HepG2 (cell line): ENCODE measurements around the gene PRPF38A.

ENCODE experiments used
- EP300 ChIP-seq, 3 experiments: sonication (generic) in 1 of 3; formaldehyde crosslinking in 1 of 3; IDR thresholded peaks; 2 replicates each; pipeline versions ENCODE4 v1.5.1 to v1.6.1; 2011 to 2020; ENCODE audit warnings: low read depth in 2 of 3, low read length in 2 of 3, borderline replicate concordance in 1 of 3, improper control_type of control experiment in 1 of 3, mild to moderate bottlenecking in 1 of 3, missing genetic modification reagents in 1 of 3, moderate library complexity in 1 of 3
- LRRFIP1 ChIP-seq: sonication (generic); formaldehyde crosslinking; conservative IDR thresholded peaks from 2 replicates; pipeline ENCODE4 v1.4.0; 2020; ENCODE audit warnings: missing genetic modification reagents
- MTA3 ChIP-seq: sonication (generic); formaldehyde crosslinking; IDR thresholded peaks from 2 replicates; pipeline ENCODE4 v1.4.0; 2020; ENCODE audit warnings: missing genetic modification reagents
- SMC3 ChIP-seq: IDR thresholded peaks from 2 replicates; pipeline ENCODE4 v1.6.1; 2011; ENCODE audit warnings: low read length, improper control_type of control experiment
- SRSF9 ChIP-seq: fragments of 200-400 bp; formaldehyde crosslinking; IDR thresholded peaks from 2 replicates; pipeline ENCODE4 v1.6.1; 2018; ENCODE audit warnings: borderline replicate concordance, mild to moderate bottlenecking, low read depth, low read length; ENCODE audit not compliant: insufficient read depth, poor library complexity, severe bottlenecking
- ZNF510 ChIP-seq: sonication (generic); formaldehyde crosslinking; IDR thresholded peaks from 2 replicates; pipeline ENCODE4 v1.4.0; 2020; ENCODE audit warnings: low read depth, mild to moderate bottlenecking, missing genetic modification reagents
- TF ChIP-seq, protein P1 (sequence below): sonication (generic); formaldehyde crosslinking; IDR thresholded peaks from 2 replicates; pipeline ENCODE4 v1.5.0; 2020; ENCODE audit warnings: mild to moderate bottlenecking, missing genetic modification reagents
- TF ChIP-seq, protein P2 (sequence below): sonication (generic); formaldehyde crosslinking; IDR thresholded peaks from 2 replicates; pipeline ENCODE4 v1.5.0; 2020; ENCODE audit warnings: mild to moderate bottlenecking, missing genetic modification reagents, moderate library complexity
- TF ChIP-seq, protein P3 (sequence below): sonication (generic); formaldehyde crosslinking; conservative IDR thresholded peaks from 2 replicates; pipeline ENCODE4 v1.4.0; 2020; ENCODE audit warnings: missing genetic modification reagents

- TF ChIP-seq EP300 (IDR thresholded peaks at IDR 0.05; ENCODE audit: low read depth in 2 of 2, low read length in 2 of 2) (no peak), EP300 (CRISPR knock-in tag; IDR thresholded peaks at IDR 0.05; ENCODE audit: borderline replicate concordance) (no peak), ZNF510 (CRISPR knock-in tag) (no peak), SMC3 (no peak), MTA3 (CRISPR knock-in tag) (no peak), SRSF9 (no peak), LRRFIP1 (CRISPR knock-in tag) (no peak)
- TF ChIP-seq, protein P1, sequence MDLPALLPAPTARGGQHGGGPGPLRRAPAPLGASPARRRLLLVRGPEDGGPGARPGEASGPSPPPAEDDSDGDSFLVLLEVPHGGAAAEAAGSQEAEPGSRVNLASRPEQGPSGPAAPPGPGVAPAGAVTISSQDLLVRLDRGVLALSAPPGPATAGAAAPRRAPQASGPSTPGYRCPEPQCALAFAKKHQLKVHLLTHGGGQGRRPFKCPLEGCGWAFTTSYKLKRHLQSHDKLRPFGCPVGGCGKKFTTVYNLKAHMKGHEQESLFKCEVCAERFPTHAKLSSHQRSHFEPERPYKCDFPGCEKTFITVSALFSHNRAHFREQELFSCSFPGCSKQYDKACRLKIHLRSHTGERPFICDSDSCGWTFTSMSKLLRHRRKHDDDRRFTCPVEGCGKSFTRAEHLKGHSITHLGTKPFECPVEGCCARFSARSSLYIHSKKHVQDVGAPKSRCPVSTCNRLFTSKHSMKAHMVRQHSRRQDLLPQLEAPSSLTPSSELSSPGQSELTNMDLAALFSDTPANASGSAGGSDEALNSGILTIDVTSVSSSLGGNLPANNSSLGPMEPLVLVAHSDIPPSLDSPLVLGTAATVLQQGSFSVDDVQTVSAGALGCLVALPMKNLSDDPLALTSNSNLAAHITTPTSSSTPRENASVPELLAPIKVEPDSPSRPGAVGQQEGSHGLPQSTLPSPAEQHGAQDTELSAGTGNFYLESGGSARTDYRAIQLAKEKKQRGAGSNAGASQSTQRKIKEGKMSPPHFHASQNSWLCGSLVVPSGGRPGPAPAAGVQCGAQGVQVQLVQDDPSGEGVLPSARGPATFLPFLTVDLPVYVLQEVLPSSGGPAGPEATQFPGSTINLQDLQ (CRISPR knock-in tag) = no peak
- TF ChIP-seq, protein P2, sequence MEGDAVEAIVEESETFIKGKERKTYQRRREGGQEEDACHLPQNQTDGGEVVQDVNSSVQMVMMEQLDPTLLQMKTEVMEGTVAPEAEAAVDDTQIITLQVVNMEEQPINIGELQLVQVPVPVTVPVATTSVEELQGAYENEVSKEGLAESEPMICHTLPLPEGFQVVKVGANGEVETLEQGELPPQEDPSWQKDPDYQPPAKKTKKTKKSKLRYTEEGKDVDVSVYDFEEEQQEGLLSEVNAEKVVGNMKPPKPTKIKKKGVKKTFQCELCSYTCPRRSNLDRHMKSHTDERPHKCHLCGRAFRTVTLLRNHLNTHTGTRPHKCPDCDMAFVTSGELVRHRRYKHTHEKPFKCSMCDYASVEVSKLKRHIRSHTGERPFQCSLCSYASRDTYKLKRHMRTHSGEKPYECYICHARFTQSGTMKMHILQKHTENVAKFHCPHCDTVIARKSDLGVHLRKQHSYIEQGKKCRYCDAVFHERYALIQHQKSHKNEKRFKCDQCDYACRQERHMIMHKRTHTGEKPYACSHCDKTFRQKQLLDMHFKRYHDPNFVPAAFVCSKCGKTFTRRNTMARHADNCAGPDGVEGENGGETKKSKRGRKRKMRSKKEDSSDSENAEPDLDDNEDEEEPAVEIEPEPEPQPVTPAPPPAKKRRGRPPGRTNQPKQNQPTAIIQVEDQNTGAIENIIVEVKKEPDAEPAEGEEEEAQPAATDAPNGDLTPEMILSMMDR (CRISPR knock-in tag) = no peak
- TF ChIP-seq, protein P3, sequence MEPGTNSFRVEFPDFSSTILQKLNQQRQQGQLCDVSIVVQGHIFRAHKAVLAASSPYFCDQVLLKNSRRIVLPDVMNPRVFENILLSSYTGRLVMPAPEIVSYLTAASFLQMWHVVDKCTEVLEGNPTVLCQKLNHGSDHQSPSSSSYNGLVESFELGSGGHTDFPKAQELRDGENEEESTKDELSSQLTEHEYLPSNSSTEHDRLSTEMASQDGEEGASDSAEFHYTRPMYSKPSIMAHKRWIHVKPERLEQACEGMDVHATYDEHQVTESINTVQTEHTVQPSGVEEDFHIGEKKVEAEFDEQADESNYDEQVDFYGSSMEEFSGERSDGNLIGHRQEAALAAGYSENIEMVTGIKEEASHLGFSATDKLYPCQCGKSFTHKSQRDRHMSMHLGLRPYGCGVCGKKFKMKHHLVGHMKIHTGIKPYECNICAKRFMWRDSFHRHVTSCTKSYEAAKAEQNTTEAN (CRISPR knock-in tag) = no peak
Measured at GRCh38 chr1:52423771-52424170, 19.4 kb downstream of the PRPF38A start.
